ENCODE measurements around the gene KCTD16.

KCTD16 gene

DNA sequence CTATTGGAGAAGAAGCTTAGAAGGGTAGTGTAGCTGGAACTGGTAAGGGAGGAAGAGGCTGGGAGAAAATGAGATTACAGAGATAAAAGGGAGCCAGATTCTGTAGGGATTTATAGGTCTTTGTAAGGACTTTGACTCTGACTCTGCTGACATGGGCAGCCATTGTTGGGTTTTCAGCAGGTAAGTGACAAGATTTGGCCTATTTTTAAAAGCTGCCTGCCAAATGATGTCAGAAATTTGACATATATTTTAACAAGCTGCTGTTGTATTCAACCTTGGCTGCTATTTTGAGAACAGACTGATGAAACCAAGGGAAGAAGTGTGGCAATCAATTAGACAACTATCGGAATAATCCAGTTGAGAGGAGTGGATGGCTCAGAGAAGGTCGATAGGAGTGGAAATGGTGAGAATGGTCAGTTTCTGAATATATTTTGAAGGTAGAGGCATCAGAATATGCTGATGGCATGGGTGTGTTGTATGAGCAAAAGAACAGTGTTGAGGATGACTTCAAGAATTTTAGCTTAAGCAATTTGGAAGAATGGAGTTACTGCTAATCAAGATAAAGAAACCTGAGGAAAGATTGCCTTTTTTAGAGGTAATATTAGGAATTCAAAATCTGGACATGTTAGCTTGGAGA is 56.8 kb downstream of the KCTD16 start:
- DNase-seq (no peak), ATAC-seq (no peak)
- no peaks in the 10 kb centered on the region for H3K9me3 Mint-ChIP-seq
- H3K27me3 Mint-ChIP-seq: no peaks in the 10 kb centered on the region
- no peak overlapping the region for H3K4me3 Mint-ChIP-seq
- no peaks in the 10 kb centered on the region for H3K4me1 Mint-ChIP-seq
- no peak overlapping the region for H3K27ac Mint-ChIP-seq

DNA sequence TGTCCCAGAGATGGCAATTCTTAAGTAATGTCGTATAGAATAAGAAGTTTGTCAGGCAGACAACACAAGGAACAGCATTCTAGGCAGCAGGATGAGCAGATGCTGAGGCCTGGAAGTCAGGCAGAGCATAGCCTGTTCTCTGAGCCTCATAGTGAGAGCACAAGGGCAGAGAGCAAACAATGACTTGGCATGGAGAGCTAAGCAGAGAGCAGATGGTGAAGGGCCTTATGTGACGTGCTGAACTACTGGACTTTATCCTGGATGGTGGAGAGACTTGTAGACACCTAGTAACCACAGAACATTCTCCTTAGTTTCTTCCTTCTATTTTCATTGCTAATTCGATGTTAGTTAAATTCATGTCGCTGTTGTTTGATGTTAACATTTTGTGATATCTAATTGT is 60.1 kb downstream of the KCTD16 start:
- H3K27ac Mint-ChIP-seq: no peak overlapping the region
- DNase-seq (no peak), ATAC-seq (no peak)
- H3K27me3 Mint-ChIP-seq: peaks cover 3% of the 10 kb centered on the region
- H3K4me1 Mint-ChIP-seq: no peaks in the 10 kb centered on the region
- H3K4me3 Mint-ChIP-seq: no peak overlapping the region
- H3K9me3 Mint-ChIP-seq: no peaks in the 10 kb centered on the region

DNA sequence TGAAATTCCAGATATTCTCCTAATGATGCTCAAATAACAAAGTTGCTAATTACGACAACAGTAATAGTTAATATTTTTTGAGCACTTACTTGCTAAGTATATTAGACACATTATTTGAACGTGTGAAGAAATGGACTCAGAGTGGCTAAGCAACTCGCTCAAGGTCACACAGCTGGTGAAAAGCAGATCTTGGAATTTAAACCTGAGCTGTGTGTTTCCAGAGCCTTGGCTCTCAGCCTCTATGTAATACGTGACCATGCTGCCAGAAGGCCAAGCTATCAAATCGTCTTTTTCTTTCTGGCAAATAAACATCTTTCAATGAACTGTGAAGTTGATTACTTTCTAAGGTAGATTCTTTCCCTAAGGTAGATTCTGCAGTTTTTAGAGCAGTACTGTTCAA is 61.6 kb downstream of the KCTD16 start:
- DNase-seq (no peak), ATAC-seq (no peak)
- Mint-ChIP-seq H3K4me3 (no peak overlapping the region), H3K27me3 (peaks cover 7% of the 10 kb centered on the region), H3K9me3 (no peaks in the 10 kb centered on the region), H3K4me1 (no peaks in the 10 kb centered on the region), H3K27ac (no peak overlapping the region)

DNA sequence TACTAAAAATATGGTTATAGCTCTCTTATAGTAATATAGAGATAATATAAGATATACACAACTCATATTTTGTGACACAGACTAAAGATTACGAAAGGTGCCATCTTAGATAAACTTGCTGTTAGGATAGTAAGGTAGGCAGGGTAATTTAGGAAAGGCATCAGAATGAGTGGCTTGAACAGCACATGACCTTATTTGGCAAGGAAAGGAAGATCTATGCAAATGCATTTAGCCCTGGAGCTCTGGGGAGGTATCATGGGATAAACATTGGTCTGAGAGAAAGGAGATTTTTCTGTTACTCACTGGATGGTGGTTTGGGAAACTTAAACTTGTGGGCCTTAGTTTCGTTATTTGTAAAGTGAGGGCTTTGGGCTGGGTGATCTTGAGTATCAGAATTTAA is 65.8 kb downstream of the KCTD16 start:
- Mint-ChIP-seq H3K4me1 (no peaks in the 10 kb centered on the region), H3K27ac (no peak overlapping the region), H3K9me3 (no peaks in the 10 kb centered on the region), H3K27me3 (peaks cover 22% of the 10 kb centered on the region), H3K4me3 (no peak overlapping the region)
- ATAC-seq: no peak
- DNase-seq: no peak

DNA sequence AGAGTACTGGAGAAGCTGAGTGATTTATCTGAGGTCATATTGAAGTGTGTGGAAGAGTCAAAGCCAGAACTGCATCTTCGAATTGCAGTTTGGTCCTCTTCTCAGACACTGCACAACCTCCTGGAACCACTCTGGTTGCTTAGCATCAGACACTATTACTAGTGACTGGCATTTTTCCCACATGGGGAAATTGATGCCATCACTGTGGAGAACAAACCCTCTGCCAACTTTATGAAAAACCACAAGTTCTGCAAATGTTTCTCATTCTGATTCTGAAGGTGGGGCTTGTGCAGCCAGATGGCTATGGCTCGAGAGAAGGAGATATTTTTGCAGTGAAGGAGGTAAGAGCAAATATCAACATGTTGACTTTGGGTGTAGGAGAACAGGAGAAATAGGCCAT is 67.2 kb downstream of the KCTD16 start:
- Mint-ChIP-seq H3K9me3 (no peaks in the 10 kb centered on the region), H3K4me1 (no peaks in the 10 kb centered on the region), H3K4me3 (no peak overlapping the region), H3K27ac (no peak overlapping the region), H3K27me3 (peaks cover 22% of the 10 kb centered on the region)
- ATAC-seq: no peak
- no peak for DNase-seq

DNA sequence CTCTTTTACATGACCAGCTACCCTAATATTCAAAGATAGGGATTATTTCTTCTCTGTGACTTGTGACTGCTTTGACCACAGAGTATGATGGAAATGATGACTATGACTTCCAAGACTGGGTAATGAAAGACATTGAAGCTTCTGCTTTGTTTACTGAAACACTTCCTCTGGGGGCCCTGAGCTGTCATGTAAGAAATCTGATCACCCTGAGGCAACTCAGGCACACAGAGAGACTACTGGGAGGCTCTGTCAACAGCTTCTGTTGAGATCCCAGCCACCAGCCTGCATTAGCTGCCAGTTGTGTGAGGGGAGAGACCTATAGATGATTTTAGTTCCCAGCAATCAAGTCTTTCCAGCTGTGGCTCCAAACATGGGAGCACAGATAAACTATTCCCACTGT is 76.5 kb downstream of the KCTD16 start:
- Mint-ChIP-seq H3K4me1 (no peaks in the 10 kb centered on the region), H3K27me3 (peaks cover 13% of the 10 kb centered on the region), H3K4me3 (no peak overlapping the region), H3K27ac (no peak overlapping the region), H3K9me3 (no peaks in the 10 kb centered on the region)
- DNase-seq (no peak), ATAC-seq (no peak)

DNA sequence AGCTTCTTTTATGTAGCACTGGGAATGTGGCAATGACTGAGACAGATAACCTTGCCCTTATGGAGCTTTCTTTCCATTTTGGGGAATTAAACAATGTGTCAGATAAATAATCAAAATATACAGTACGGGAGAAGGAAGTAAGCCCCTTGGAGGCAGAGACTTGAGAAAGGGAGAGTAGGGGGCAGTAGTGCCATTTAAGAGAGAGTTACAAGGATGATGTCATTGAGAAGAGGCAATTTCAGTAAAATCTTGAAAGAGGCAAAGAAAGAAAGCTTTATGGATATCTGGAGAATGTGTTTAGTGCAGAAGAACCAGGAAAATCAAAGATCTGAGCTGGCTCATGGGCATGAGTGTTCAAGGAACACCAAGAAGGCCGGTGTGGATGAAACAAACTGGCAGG is 77.3 kb downstream of the KCTD16 start:
- no peaks in the 10 kb centered on the region for H3K4me1 Mint-ChIP-seq
- no peak overlapping the region for H3K27ac Mint-ChIP-seq
- H3K4me3 Mint-ChIP-seq: no peak overlapping the region
- H3K9me3 Mint-ChIP-seq: no peaks in the 10 kb centered on the region
- DNase-seq (no peak), ATAC-seq (no peak)
- peaks cover 13% of the 10 kb centered on the region for H3K27me3 Mint-ChIP-seq

DNA sequence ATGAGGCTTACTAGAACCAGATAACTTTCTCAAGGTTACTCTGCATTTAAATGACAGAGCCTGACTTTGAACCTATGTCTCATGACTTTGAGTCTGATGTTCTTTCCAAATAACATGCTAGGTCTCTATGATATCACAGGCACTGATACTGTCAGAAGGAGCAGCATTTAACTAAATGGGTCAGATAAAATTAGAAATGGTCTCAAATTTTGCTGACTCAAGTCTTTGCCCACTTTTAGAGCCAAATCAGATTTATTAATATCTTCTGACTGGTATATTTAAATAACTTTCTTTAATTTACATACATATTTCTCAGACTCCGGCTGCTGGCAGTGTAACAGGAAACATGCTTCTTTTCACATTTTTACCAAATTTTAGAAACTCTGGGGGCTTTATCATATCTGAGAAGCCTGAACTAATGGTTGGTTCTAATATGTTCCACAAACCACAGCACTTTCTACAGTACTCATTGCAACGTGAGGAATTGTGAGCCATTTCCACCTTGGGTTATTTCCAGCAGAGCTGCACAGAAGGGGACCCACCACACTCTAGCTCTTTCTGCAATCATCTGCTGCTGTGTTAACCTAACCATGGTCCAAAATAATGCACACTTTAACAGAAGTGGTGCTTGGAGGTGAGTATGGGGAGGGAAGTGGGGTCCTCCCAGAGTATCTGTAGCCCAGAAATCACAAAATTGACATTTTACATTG is 79.2 kb downstream of the KCTD16 start:
- ATAC-seq (no peak), DNase-seq (no peak)
- H3K9me3 Mint-ChIP-seq: no peaks in the 10 kb centered on the region
- no peak overlapping the region for H3K4me3 Mint-ChIP-seq
- H3K4me1 Mint-ChIP-seq: no peaks in the 10 kb centered on the region
- H3K27me3 Mint-ChIP-seq: peaks cover 13% of the 10 kb centered on the region
- H3K27ac Mint-ChIP-seq: no peak overlapping the region

DNA sequence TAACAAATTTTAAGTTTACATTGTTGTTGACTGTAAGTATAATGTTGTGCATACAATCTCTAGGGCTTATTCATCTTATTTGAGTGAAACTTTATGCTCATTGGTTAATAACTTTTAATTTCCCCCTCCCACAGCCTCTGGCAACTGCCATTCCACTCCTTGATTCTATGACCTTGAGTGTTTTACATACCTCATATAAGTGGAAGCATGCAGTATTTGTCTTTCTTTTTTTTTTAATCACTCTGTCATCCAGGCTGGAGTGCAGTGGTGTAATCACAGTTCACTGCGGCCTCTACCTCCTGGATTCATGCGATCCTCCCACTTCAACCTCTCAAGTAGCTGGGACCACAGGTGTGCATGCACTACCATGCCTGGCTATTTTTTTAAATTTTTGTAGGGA is 83.9 kb downstream of the KCTD16 start:
- Mint-ChIP-seq H3K27me3 (no peaks in the 10 kb centered on the region), H3K4me3 (no peak overlapping the region), H3K9me3 (no peaks in the 10 kb centered on the region), H3K27ac (no peak overlapping the region), H3K4me1 (no peaks in the 10 kb centered on the region)
- no peak for DNase-seq
- no peak for ATAC-seq

DNA sequence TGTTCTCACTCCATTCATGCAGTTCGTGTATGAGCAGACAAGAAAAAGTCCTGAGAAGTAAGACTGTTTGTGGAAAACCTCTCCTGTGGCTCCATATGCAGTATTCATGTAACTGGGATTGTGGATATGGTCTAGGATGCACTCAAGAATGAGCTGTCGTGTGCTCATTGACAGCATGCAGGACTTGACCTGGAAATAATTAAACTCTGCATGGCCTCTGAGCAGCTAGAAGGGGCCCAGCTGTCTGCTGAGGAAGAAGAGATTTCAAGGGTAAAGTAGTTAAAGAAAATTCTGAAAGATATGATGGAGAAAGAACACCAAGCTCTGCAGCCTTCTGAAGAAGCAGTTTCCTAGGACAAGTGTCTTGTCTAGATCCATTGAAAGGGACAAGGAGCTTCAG is 89.4 kb downstream of the KCTD16 start:
- Mint-ChIP-seq H3K27ac (no peak overlapping the region), H3K9me3 (no peaks in the 10 kb centered on the region), H3K4me3 (no peak overlapping the region), H3K4me1 (no peaks in the 10 kb centered on the region), H3K27me3 (peaks cover 9% of the 10 kb centered on the region)
- no peak for DNase-seq
- ATAC-seq: no peak

DNA sequence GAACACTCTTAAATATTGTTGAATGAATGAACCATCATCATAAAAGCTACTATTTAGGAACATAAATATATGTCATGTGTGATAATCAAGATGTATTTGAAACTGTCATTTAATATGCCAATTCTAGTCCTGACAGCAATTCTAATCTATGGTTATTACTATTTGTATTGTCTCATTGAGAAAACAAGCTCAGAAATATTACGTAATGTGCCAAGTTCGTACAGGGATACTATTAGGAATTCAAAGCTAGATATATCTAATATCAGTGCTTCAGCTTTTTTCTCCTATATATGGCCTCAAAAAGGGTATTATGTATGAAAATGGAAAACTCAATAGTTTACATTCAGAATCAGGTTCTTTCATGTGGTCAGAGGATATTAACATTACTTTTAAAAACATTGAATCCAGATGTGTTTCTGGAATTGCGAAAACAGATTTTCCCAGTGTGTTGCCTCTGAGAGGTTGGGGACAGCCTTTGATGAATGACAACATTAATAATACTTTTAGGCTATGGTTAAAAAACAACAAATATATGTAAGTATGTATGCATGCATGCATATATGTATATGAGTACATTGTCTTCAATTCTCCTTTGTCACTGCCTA is 95.1 kb downstream of the KCTD16 start:
- Mint-ChIP-seq H3K27me3 (peaks cover 22% of the 10 kb centered on the region), H3K27ac (no peak overlapping the region), H3K9me3 (peaks cover 0 to 12% of the 10 kb centered on the region in 2 donors), H3K4me1 (no peaks in the 10 kb centered on the region), H3K4me3 (no peak overlapping the region)
- no peak for ATAC-seq
- no peak for DNase-seq

DNA sequence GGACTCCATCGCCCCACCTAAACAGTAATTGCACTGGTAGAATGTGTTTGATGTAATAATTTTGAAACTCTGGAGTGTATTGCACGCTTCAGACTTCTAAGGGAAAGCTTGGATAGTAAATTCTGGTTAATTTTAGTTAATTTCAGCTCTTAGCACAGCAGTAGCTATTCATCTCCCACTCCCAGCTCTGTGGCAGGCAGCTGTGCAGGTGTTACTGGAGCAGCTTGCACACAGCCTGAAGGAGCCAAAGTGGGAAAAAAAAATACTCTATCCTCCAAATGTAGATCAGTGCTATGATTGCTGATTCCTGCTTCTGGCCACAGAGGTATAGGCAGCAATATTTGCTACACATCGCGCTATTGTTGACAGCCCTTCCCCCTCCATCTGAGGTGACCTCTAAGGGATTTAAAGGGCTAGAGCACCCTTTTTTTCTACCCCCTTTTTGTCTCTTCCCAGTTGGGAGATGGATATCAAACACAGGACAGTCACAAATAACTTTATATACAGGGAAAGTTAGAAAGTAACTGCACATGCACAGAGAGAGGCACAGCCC is 97.4 kb downstream of the KCTD16 start:
- ATAC-seq: no peak
- Mint-ChIP-seq H3K27ac (no peak overlapping the region), H3K27me3 (peaks cover 22% of the 10 kb centered on the region), H3K4me3 (no peak overlapping the region), H3K4me1 (no peaks in the 10 kb centered on the region), H3K9me3 (peaks cover 0 to 12% of the 10 kb centered on the region in 2 donors)
- no peak for DNase-seq

DNA sequence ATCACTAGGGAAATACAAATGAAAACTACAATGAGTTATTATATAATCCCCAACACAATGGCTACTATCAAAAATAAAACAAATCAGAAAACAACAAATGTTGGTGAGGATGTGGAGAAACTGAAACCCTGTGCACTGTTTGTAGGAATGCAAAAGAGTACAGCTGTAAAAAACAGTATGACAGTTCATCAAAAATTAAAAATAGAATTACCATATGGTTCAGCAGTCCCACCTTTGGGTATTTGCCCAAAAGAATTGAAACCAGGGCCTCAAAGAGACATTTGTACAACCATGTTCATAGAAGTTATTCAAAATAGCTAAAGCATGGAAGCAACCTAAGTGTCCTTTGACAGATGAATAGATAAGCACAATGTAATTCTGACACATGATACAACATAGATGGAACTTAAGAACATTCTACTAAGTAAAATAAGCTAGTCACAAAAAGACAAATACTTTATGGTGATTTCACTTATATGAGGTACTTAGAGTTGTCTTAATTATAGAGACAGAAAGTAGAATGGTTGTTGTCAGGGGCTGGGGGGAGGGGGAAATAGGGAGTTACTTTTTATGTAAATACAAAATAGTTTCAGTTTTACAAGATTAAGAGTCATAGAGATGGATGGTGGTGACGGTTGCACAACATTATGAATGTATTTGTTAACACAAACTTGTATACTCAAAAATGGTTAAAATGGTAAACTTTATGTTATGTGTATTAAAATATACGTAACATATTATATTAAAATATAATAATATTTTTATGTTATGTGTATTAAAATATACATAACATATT is 102.8 kb downstream of the KCTD16 start:
- Mint-ChIP-seq H3K4me1 (no peaks in the 10 kb centered on the region), H3K27ac (no peak overlapping the region), H3K27me3 (peaks cover 6% of the 10 kb centered on the region), H3K4me3 (no peak overlapping the region), H3K9me3 (peaks cover 0 to 9% of the 10 kb centered on the region in 2 donors)
- ATAC-seq: no peak
- no peak for DNase-seq

DNA sequence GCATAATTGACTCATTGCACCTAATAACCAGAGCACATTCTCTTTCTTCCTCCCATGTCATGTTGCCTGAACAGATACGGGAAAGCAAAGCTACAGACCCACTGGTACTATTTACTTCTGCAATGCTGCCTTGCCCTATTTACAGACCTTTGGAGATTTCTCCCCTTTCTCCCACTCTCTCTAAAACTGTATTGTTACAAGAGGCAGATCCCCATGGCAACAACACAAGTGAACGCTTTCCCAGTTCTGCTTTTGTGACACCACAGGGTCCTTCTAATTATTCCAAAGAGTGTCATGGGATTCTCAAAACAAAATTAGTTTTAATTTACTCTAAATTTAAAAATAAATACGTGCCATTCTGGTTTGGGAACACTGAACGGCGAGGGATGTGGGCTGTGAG is 104.7 kb downstream of the KCTD16 start:
- DNase-seq (no peak), ATAC-seq (no peak)
- H3K4me1 Mint-ChIP-seq: no peaks in the 10 kb centered on the region
- no peak overlapping the region for H3K4me3 Mint-ChIP-seq
- no peaks in the 10 kb centered on the region for H3K27me3 Mint-ChIP-seq
- H3K27ac Mint-ChIP-seq: no peak overlapping the region
- H3K9me3 Mint-ChIP-seq: no peaks in the 10 kb centered on the region

DNA sequence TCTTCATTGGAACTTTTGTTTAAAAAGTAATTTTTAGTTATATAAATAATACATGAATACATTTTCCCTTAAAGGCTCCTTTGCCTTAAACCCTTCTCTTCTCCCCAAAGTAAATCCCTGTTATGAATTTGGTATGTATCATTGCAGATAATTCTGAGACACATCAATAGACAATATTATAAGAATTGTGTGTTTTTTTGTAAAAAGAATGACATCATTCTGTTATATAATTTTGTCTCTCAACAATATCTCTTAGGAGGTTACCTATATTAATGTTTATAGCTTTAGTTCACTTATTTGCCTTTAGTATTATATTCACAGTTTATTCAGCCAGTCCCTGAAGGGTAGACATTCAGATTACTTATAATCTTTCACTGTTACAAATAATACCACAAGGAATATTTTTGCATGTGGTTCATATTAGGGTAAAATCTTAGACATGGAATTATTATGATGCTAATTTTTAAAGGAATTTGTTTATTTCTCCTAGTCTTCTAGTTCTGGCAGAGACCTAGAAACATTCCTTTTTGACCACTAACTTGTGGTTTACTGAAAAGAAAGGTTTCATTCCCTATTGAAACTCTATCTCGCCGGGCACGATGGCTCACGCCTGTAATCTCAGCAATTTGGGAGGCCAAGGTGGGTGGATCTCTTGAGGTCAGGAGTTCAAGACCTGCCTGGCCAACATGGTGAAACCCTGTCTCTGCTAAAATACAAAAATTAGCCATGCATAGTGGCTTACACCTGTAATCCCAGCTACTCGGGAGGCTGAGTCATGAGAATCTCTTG is 105.6 kb downstream of the KCTD16 start:
- no peak overlapping the region for H3K27ac Mint-ChIP-seq
- no peak overlapping the region for H3K4me3 Mint-ChIP-seq
- ATAC-seq (no peak), DNase-seq (no peak)
- H3K4me1 Mint-ChIP-seq: no peaks in the 10 kb centered on the region
- H3K27me3 Mint-ChIP-seq: no peaks in the 10 kb centered on the region
- H3K9me3 Mint-ChIP-seq: no peaks in the 10 kb centered on the region

Data from stimulated activated naive CD8-positive, alpha-beta T cell treated with anti-CD3 and anti-CD28 coated beads, Interleukin-15, amount 100 ng/mL, for 72 hours (primary cell).